Inflammatory macrophage treated with lipopolysaccharide for 1 hour (primary cell): ENCODE data around the gene TMEM141.
"Not testable (repeated sequence)": the region's sequence is repeated elsewhere in the genome, so short reads cannot be mapped to it uniquely, and the experiment has no call there.

Experiments
- DNase-seq, 2 donors: peaks; one replicate each; pipeline ENCODE4 v3.0.0-alpha.2; 2020 to 2022

The TMEM141 gene

DNA sequence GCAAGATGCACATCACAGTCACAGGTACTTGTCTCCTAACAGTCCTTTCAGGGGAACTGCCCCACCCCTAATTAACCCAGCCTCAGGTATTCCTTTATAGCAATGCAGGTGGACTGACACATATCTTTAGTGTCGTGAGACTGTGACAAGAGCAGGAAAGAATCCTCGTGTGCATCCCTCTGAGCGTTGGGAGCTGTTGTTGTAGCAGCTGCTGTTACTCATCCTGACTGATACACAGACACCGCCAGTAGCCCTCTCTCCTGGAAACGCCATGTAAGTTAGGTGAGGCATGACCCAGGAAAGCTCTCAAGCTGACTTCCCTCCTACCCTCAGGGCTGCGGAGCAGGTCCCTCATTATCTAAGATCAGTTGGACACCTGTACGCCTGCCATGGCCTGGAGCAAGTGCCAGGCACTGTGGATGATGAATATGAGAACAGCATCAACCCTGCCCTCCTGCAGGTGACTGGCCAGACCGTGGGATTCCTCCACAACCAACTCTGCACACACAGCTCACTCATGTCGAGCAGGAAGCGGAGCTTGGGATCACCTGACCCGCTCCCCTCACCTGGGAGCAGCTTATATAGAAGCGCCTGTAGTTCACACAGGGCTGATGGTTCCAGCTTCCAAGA, 16.6 kb upstream of the TMEM141 start:
- no peak for DNase-seq

DNA sequence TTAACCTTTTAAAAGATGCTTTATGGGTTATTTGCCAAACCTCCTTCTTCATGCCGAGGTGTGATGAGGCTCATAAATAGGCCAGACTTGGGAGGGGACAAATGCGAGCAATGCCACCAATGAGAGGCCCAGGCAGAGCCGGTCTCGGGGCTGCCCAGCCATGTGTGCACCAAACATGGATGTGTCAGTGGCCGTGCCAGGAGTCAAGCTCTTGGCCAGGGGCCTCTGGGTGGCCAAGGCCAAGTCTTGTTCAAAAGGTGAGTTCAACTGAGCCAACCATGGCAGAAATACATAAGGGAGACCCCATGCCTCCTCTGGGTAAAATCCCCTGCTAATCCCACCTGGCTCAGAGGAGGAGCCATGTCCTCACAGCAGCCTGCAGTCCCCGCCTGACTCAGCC, 16.0 kb upstream of the TMEM141 start:
- no peak for DNase-seq

DNA sequence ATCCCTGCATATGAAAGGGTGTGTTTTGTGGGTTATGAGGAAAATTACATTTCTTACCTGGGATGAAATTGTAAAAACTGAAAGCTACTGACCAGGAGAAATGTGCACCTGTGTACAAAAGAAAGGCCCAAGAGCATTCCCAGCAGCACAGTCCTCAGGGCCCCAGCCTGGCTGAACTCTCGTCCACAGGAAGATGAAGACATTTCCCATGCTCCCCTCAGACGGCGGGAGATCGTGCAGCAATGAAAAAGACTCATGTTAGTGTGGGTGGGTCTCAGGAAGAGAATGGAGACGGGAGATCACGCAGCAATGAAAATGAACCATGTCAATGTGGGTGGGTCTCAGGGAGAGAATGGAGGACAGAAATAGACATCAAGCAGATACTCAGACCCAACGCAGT, 14.2 kb upstream of the TMEM141 start:
- no peak for DNase-seq

GRCh38 chr9:136777359-136777758, 13.8 kb upstream of the TMEM141 start:
- DNase-seq, result no peak

GRCh38 chr9:136779808-136780207, 11.3 kb upstream of the TMEM141 start:
- DNase-seq, result no peak

DNA sequence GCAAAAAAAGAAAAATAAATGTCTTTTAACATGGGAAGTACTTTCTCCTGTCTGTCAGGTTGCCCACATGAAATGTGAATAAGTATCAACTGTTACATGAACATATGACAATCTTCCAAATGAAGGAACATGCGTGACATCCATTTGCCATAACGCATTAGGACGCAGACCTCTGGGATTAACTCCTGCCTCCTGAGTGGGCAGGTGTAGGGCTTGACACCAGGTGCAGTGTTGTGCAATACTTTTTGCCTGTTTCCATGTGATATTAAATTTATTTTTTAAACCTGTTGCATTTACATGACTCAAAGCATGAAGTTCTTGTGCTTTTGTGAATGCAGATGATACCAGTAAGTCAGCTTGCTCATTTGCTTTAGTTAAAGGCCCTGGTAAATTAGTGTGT, 8.7 kb upstream of the TMEM141 start:
- no peak for DNase-seq

DNA sequence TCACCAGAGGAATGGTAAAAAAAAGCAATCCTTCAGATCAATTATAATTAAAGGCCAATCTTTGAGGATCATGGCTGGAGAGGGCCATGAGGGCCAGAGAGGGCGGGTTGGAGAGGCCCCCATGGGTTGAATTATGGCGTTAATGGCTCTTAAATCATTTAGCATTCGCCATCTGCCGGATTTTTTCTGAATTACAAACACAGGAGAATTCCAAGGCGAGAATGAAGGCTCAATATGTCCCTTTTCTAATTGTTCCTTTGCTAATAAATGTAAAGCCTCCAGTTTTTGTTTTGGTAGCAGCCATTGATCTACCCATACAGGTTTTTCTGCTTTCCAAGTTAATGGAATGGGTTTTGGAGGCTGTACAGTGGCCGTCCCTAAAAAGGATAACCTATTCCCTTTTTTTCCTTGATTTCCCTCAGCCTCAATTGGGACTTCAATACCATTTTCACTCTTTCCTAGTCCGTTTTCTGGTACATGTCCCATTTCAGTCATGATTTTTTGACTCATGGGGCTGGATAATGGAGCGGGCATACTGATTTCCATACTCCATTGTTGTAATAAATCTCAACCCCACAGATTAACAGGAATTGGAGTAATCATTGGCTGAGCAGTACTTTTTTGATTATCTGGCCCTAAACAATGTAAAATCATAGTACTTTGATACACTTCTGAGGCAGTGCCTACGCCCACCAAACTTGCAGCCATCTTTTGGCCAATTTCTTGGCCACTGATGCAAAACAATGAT, 6.7 kb upstream of the TMEM141 start:
- DNase-seq, result peak in 1 of 2 donors; percentile 61

DNA sequence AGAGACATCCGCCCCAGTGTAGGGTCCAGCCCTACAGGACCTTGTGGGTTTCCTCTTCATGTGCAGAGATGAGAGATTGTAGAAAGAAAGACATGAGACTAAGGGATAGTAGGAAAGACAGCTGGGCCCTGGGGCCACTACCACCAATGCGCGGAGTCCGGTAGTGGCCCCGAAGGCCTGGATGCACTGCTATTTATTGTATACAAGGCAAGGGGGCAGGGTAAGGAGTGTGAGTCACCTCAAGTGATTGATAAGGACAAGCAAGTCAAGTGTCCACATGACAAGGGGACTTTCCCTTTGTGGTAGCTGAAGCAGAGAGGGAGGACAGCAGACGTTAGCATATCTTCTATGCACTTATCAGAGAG, 6.2 kb upstream of the TMEM141 start:
- no peak for DNase-seq

DNA sequence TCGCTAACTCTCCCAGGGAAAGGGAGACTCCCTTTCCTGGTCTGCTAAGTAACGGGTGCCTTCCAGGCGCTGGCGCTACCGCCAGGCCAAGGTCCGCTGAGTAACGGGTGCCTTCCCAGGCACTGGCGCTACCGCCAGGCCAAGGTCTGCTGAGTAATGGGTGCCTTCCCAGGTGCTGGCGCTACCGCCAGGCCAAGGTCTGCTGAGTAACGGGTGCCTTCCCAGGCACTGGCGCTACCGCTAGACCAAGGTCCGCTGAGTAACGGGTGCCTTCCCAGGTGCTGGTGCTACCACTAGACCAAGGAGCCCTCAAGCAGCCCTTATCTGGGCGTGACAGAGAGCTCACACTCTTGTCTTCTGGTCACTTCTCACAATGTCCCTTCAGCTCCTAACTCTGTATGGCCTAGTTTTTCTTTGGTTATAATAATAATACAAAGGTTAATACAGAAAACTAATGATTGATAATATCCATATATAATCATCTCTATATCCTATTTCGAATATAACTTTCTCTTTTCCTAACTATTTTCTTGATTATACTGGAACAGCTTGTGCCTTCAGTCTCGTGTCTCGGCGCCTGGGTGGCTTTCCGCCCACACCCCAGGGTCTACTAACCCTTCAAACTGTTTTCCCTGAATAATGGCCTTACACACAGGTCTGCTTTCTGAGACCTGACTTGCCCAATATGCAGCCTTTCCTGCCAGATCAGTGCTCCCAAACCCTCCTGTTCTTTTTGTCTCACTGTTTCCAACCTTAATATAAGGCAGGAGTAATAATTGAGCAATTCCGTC, 5.4 kb upstream of the TMEM141 start:
- not testable (repeated sequence) for DNase-seq

DNA sequence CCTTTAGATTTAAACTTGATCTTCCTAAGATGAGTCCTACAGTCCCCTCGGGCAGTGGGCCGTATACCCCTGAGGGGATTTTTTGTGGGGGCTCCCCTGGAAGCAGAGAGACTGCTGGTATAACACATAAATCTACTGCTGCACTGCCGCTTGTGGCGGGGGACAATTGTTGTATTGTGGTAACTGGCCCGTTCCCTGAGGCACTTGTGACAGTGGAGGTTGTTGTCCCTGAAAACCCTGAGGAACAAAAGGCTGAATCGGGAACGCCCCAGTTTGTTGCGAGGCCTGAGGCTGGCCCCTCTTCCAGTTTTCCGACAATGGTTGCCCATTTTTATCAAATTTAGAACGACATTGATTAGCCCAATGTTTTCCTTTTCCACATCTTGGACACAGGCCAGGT, 4.7 kb upstream of the TMEM141 start:
- DNase-seq, result no peak

- not testable (repeated sequence) for DNase-seq
Measured at GRCh38 chr9:136786983-136787382, 4.2 kb upstream of the TMEM141 start.

- DNase-seq, result peak in 1 of 2 donors; percentile 89
Measured at GRCh38 chr9:136787690-136788400, 3.3 kb upstream of the TMEM141 start.

DNA sequence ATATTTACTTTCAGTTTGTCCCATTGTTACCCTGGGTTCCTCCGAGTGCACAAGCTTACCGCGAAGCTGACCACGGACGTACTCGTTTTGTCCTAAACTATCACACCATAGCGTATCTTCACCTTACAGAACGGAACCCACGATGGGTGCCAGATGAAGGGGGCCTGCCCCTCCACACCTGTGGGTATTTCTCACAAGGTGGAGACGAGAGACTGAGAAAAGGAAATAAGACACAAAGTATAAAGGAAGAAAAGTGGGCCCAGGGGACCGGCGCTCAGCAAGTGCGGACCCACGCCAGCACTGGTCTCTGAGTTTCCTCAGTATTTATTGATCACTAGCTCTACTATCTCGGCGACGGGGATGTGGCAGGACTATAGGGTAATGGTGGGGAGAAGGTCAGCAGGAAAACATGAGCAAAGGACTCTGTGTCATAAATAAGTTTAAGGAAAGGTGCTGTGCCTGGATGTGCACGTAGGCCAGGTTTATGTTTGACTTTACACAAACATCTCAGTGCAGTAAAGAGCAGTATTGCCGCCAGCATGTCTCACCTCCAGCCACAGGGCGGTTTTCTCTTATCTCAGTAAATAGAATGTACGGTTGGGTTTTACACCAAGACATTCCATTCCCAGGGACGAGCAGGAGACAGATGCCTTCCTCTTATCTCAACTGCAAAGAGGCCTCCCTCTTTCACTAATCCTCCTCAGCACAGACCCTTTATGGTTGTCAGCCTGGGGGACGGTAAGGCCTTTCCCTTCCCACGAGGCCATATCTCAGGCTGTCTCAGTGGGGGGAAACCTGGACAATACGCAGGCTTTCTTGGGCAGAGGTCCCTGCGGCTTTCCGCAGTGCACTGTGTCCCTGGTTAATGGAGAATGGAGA, 2.3 kb upstream of the TMEM141 start:
- DNase-seq, result not testable (repeated sequence)

- no peak for DNase-seq
Measured at GRCh38 chr9:136789523-136789937, 1.6 kb upstream of the TMEM141 start.

DNA sequence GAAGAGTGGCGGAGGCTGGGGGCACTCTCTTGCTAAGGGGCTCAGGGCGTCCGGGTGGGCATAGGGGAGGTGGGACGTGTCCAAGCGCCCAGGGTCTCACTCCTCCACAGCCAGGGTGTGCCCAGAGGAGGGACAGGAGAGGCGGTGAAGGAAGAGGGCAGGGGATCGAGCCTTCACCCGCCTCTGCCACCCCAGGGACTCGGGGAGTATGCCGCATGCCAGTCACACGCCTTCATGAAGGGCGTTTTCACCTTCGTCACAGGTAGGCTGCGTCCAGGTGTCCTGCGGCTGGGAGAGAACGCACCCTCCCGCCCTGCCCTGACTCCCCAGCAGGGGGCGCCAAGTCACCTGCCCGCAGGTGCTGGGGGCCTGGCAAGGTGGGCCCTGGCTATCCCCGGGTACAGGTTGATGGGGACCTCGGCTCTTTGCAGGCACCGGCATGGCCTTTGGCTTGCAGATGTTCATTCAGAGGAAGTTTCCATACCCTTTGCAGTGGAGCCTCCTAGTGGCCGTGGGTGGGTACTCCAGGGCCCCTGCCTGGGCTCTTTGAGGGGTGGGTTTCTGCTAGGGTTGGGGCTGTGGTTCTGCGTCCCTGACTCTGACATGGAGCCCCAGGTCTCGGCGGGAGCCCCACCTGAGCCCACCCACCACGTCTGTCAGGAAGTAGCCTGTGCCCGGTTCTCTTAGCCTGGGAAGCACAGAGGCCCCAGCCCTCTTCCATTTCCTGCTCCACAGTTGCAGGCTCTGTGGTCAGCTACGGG, 552 bp downstream of the TMEM141 start:
- peak in 1 of 2 donors; percentile 60 for DNase-seq

GRCh38 chr9:136792321-136793085, 1.4 kb downstream of the TMEM141 start:
- no peak for DNase-seq

DNA sequence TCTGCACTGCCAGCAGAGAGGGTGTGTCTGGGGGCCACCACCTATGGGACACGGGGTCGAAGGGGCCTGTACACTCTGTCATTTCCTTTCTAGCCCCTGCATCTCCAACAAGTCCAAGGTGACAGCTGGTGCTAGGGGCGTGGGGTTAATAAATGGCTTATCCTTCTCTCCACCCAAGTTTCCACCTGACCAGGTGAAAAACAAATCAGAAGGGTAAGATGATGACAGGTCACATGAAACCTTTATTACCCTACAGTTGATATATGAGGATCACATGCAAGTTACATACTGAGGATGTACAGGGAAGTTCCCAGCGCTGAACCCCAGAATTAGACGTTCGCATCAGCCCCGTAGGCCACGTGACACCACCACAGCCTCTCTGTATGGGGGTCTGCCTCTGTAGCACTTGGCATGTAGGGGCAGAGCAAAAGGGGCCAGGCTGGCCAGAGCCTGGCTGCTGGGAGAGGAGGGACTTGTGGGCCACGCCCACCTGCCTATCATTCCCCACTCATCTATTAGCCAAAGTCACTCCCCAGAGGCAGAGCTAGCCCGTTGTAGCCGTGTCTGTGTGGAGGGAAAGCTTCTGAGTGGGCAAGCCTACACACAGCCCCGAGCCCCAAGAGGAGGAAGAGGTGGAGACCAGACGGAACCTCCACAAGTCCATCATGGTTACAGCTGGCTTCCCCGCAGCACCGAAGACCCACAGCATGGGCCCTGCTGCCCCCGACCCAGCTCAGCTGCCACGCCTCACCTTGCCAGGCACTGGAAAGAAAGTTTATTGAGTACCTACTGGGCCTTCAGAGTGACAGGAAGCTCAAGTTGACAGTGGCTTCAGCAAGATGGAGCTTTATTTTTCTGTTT, 2.2 kb downstream of the TMEM141 start:
- DNase-seq, result no peak

- no peak for DNase-seq
Measured at GRCh38 chr9:136794281-136794999, 3.3 kb downstream of the TMEM141 start.

DNA sequence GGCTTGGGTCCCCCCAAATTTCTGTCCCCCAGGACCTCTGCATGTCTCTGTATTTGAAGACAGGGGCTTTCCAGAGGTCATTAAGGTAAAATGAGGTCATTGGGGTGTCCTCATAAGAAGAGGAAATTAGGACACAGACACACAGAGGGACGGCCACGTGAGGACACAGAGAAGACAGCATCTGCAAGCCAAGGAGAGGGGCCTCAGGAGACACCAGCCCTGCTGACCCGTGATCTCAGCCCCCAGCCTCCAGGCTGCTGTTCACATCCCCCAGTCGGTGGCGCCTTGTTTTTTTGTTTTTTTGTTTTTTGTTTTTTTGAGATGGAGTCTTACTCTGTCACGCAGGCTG, 3.8 kb downstream of the TMEM141 start:
- DNase-seq, result peak; percentile 41 to 73
